Endothelial cell (in vitro differentiated cells): ENCODE measurements around the gene FAM9A. TPM values are rescaled to one million over a fixed set of nuclear protein-coding genes. Genes with fewer than 3 reads are reported as not detected.
A peak's percentile ranks its signal among the peaks of the same experiment; 100 is the strongest.
"Not testable (repeated sequence)": the region's sequence is repeated elsewhere in the genome, so short reads cannot be mapped to it uniquely, and the experiment has no call there.

Experiments
- DNase-seq: peaks from one replicate; pipeline ENCODE4 v3.0.0; 2021; ENCODE audit warnings: low spot score
- H3K27ac Mint-ChIP-seq: one replicate; pipeline ENCODE4 v1.8.0; 2021; ENCODE audit warnings: mixed read lengths, inconsistent platforms; ENCODE audit not compliant: unreplicated experiment
- H3K27me3 Mint-ChIP-seq: one replicate; pipeline ENCODE4 v1.8.0; 2021; ENCODE audit warnings: mild to moderate bottlenecking, moderate library complexity, mixed read lengths, inconsistent platforms; ENCODE audit not compliant: unreplicated experiment
- H3K36me3 Mint-ChIP-seq: one replicate; pipeline ENCODE4 v1.8.0; 2021; ENCODE audit warnings: mild to moderate bottlenecking, low read depth, mixed read lengths, inconsistent platforms; ENCODE audit not compliant: unreplicated experiment
- H3K4me1 Mint-ChIP-seq: one replicate; pipeline ENCODE4 v1.8.0; 2021; ENCODE audit warnings: mild to moderate bottlenecking, mixed read lengths, inconsistent platforms; ENCODE audit not compliant: unreplicated experiment
- H3K4me3 Mint-ChIP-seq: one replicate; pipeline ENCODE4 v1.8.0; 2021; ENCODE audit warnings: mild to moderate bottlenecking, mixed read lengths, inconsistent platforms; ENCODE audit not compliant: unreplicated experiment
- H3K9me3 Mint-ChIP-seq: one replicate; pipeline ENCODE4 v1.8.0; 2021; ENCODE audit warnings: mixed read lengths, inconsistent platforms; ENCODE audit not compliant: unreplicated experiment
- CTCF ChIP-seq: fragments of 200-600 bp; sonication (generic); IDR thresholded peaks from one replicate; pipeline ENCODE4 v1.5.0; 2021; ENCODE audit warnings: antibody characterized with exemption; ENCODE audit not compliant: unreplicated experiment
- total RNA-seq: library from RNA; stranded (reverse); fragmentation: NEBNext Ultra II Directional; extraction: Animal tissue kit (Norgen Biotek cat#: 25700); gene quantifications from one replicate; pipeline ENCODE4 v1.2.1, GENCODE V29; 2021; ENCODE audit not compliant: unreplicated experiment

The FAM9A gene
- total RNA-seq, 1 donor from 2014 or later: not detected

GRCh38 chrX:8784162-8784561 lies 17.0 kb downstream of the FAM9A start:
- no peaks in the 10 kb centered on the region for H3K4me1 Mint-ChIP-seq
- DNase-seq: no peak
- H3K4me3 Mint-ChIP-seq: no peak overlapping the region
- H3K36me3 Mint-ChIP-seq: no peaks in the 10 kb centered on the region
- H3K27me3 Mint-ChIP-seq: peaks cover 2% of the 10 kb centered on the region
- no peaks in the 10 kb centered on the region for H3K9me3 Mint-ChIP-seq
- no peak for TF ChIP-seq CTCF
- H3K27ac Mint-ChIP-seq: no peak overlapping the region

GRCh38 chrX:8783714-8784098 lies 17.5 kb downstream of the FAM9A start:
- no peaks in the 10 kb centered on the region for H3K4me1 Mint-ChIP-seq
- H3K27me3 Mint-ChIP-seq: peaks cover 2% of the 10 kb centered on the region
- DNase-seq: no peak
- H3K4me3 Mint-ChIP-seq: no peak overlapping the region
- H3K36me3 Mint-ChIP-seq: no peaks in the 10 kb centered on the region
- H3K27ac Mint-ChIP-seq: no peak overlapping the region
- no peaks in the 10 kb centered on the region for H3K9me3 Mint-ChIP-seq
- no peak for TF ChIP-seq CTCF

GRCh38 chrX:8783097-8783713 lies 18.0 kb downstream of the FAM9A start:
- Mint-ChIP-seq H3K9me3 (no peaks in the 10 kb centered on the region), H3K4me1 (no peaks in the 10 kb centered on the region), H3K27me3 (peaks cover 2% of the 10 kb centered on the region), H3K4me3 (no peak overlapping the region), H3K36me3 (no peaks in the 10 kb centered on the region), H3K27ac (no peak overlapping the region)
- DNase-seq: peak; percentile 5
- TF ChIP-seq CTCF: no peak

GRCh38 chrX:8782595-8782994 lies 18.6 kb downstream of the FAM9A start:
- Mint-ChIP-seq H3K27me3 (peaks cover 2% of the 10 kb centered on the region), H3K4me1 (no peaks in the 10 kb centered on the region), H3K27ac (no peak overlapping the region), H3K36me3 (no peaks in the 10 kb centered on the region), H3K9me3 (no peaks in the 10 kb centered on the region), H3K4me3 (no peak overlapping the region)
- no peak for TF ChIP-seq CTCF
- no peak for DNase-seq

- not testable (repeated sequence) for H3K27ac Mint-ChIP-seq, H3K36me3 Mint-ChIP-seq, H3K27me3 Mint-ChIP-seq, DNase-seq, H3K4me3 Mint-ChIP-seq, H3K4me1 Mint-ChIP-seq, H3K9me3 Mint-ChIP-seq
Measured at GRCh38 chrX:8781921-8782320, 19.3 kb downstream of the FAM9A start.

GRCh38 chrX:8773117-8773516 lies 28.1 kb downstream of the FAM9A start:
- H3K27ac Mint-ChIP-seq: no peak overlapping the region
- H3K4me3 Mint-ChIP-seq: no peak overlapping the region
- DNase-seq: no peak
- no peaks in the 10 kb centered on the region for H3K4me1 Mint-ChIP-seq
- no peak for TF ChIP-seq CTCF
- H3K9me3 Mint-ChIP-seq: no peaks in the 10 kb centered on the region
- no peaks in the 10 kb centered on the region for H3K27me3 Mint-ChIP-seq
- no peaks in the 10 kb centered on the region for H3K36me3 Mint-ChIP-seq
